H1 (cell line): ENCODE measurements around the gene BRIP1. TPM values are rescaled to one million over a fixed set of nuclear protein-coding genes. Genes with fewer than 3 reads are reported as not detected.

ENCODE experiments used
- CTCF ChIA-PET: fragments of 300-600 bp; sonication (Branson Sonifier 250); formaldehyde crosslinking; loops from one replicate; lab custom pipeline; 2021; ENCODE audit not compliant: partially characterized antibody; lab: Charles Lee
- POLR2A ChIA-PET: fragments of 300-600 bp; sonication (Branson Sonifier 250); formaldehyde crosslinking; loops from one replicate; lab custom pipeline; 2021; ENCODE audit warnings: inconsistent platforms; ENCODE audit not compliant: partially characterized antibody; lab: Charles Lee
- DNase-seq, 2 experiments: peaks; one replicate each; pipeline versions ENCODE4 v3.0.0 to v3.0.0-alpha.2; 2010 to 2022; ENCODE audit warnings: low spot score in 2 of 2, low read depth in 1 of 2, mixed read lengths in 1 of 2
- FAIRE-seq: peaks from 2 replicates; lab custom pipeline; 2011; peaks lifted over from hg19 to GRCh38; lab: Jason Lieb, UNC
- H2AFZ ChIP-seq: 2 replicates; pipeline ENCODE4 v1.8.1; 2012; ENCODE audit warnings: low read length, inconsistent platforms
- H2AK5ac ChIP-seq: 2 replicates; pipeline ENCODE4 v1.6.1; 2013; ENCODE audit warnings: low read depth, low read length
- H2BK120ac ChIP-seq: replicated peaks from 2 replicates; pipeline ENCODE3; 2013; ENCODE audit warnings: low read depth, low read length, inconsistent platforms
- H2BK12ac ChIP-seq: 2 replicates; pipeline ENCODE4 v1.6.1; 2013; ENCODE audit warnings: low read depth, low read length
- H2BK15ac ChIP-seq: 2 replicates; pipeline ENCODE4 v1.6.1; 2013; ENCODE audit warnings: low read length
- H2BK20ac ChIP-seq: 2 replicates; pipeline ENCODE4 v1.6.1; 2013; ENCODE audit warnings: low read length
- H2BK5ac ChIP-seq: 2 replicates; pipeline ENCODE4 v1.6.1; 2013; ENCODE audit warnings: low read depth, low read length
- H3K14ac ChIP-seq: 2 replicates; pipeline ENCODE4 v1.6.1; 2013; ENCODE audit warnings: inconsistent platforms; ENCODE audit not compliant: insufficient read length
- H3K18ac ChIP-seq: 2 replicates; pipeline ENCODE4 v1.6.1; 2013; ENCODE audit warnings: low read length; ENCODE audit errors: extremely low read depth
- H3K23ac ChIP-seq: 2 replicates; pipeline ENCODE4 v1.6.1; 2013; ENCODE audit warnings: inconsistent platforms; ENCODE audit not compliant: insufficient read length
- H3K23me2 ChIP-seq: 2 replicates; pipeline ENCODE4 v1.6.1; 2013; ENCODE audit warnings: low read depth, low read length
- H3K27ac ChIP-seq: 2 replicates; pipeline ENCODE4 v1.6.1; 2011; ENCODE audit warnings: low read depth, low read length, inconsistent platforms
- H3K27me3 ChIP-seq, 4 experiments: replicated peaks in 1 of 4; 1 replicate in 1 of 4; 2 replicates in 3 of 4; pipeline versions ENCODE4 v1.6.1 to v1.8.1; 2011 to 2013; ENCODE audit warnings: low read length in 3 of 4, mild to moderate bottlenecking in 3 of 4, inconsistent platforms in 2 of 4, mixed read lengths in 2 of 4, moderate library complexity in 1 of 4; ENCODE audit not compliant: control insufficient read depth in 3 of 4, insufficient read depth in 3 of 4; ENCODE audit errors: extremely low read depth in 1 of 4
- H3K36me3 ChIP-seq, 4 experiments: 2 replicates each; pipeline versions ENCODE4 v1.6.1 to v1.8.1; 2011 to 2013; ENCODE audit warnings: mild to moderate bottlenecking in 4 of 4, low read length in 3 of 4, moderate library complexity in 2 of 4, control low read depth in 1 of 4, inconsistent platforms in 1 of 4; ENCODE audit not compliant: insufficient read depth in 4 of 4, control insufficient read depth in 2 of 4
- H3K4ac ChIP-seq: replicated peaks from 2 replicates; pipeline ENCODE3; 2013; ENCODE audit warnings: low read length, low read depth, mixed read lengths, inconsistent platforms; ENCODE audit not compliant: insufficient read length
- H3K4me1 ChIP-seq, 4 experiments: replicated peaks in 1 of 4; 1 replicate in 1 of 4; 2 replicates in 3 of 4; pipeline versions ENCODE4 v1.6.1 to v1.8.1; 2011 to 2013; ENCODE audit warnings: low read length in 3 of 4, inconsistent platforms in 2 of 4, mixed read lengths in 1 of 4; ENCODE audit not compliant: insufficient read depth in 4 of 4, control insufficient read depth in 3 of 4
- H3K4me2 ChIP-seq, 2 experiments: 2 replicates each; pipeline versions ENCODE4 v1.6.1 to v1.8.1; 2011 to 2013; ENCODE audit warnings: low read depth in 2 of 2, low read length in 2 of 2, control low read depth in 1 of 2, inconsistent platforms in 1 of 2, mild to moderate bottlenecking in 1 of 2; ENCODE audit not compliant: insufficient read depth in 1 of 2
- H3K4me3 ChIP-seq, 4 experiments: fragments of 200-600, 300-600 bp in 1 of 4; sonication (generic), shearing (Covaris generic), sonication (Bioruptor Twin) in 1 of 4; 2 replicates each; pipeline versions ENCODE4 v1.5.1 to v1.8.1; 2011 to 2016; ENCODE audit warnings: low read length in 4 of 4, low read depth in 3 of 4, control low read depth in 2 of 4, inconsistent platforms in 2 of 4, mild to moderate bottlenecking in 2 of 4, mixed read lengths in 1 of 4, moderate library complexity in 1 of 4; ENCODE audit not compliant: insufficient read depth in 2 of 4; ENCODE audit errors: extremely low read depth in 1 of 4
- H3K56ac ChIP-seq: replicated peaks from 2 replicates; pipeline ENCODE3; 2013; ENCODE audit warnings: low read depth, mild to moderate bottlenecking, mixed read lengths, low read length, inconsistent platforms; ENCODE audit not compliant: insufficient read length
- H3K79me1 ChIP-seq: 2 replicates; pipeline ENCODE4 v1.6.1; 2013; ENCODE audit warnings: low read depth, low read length, control low read depth
- H3K79me2 ChIP-seq, 2 experiments: 2 replicates each; pipeline versions ENCODE4 v1.6.1 to v1.8.1; 2012 to 2013; ENCODE audit warnings: low read length in 2 of 2, mild to moderate bottlenecking in 2 of 2, inconsistent platforms in 1 of 2; ENCODE audit not compliant: insufficient read depth in 2 of 2, control insufficient read depth in 1 of 2
- H3K9ac ChIP-seq, 4 experiments: replicated peaks in 1 of 4; 1 replicate in 1 of 4; 2 replicates in 3 of 4; pipeline versions ENCODE4 v1.6.1 to v1.8.1; 2011 to 2013; ENCODE audit warnings: low read depth in 3 of 4, low read length in 3 of 4, control low read depth in 2 of 4, mild to moderate bottlenecking in 2 of 4, moderate library complexity in 2 of 4, inconsistent platforms in 1 of 4; ENCODE audit errors: extremely low read depth in 1 of 4
- H3K9me3 ChIP-seq, 2 experiments: 2 replicates each; pipeline versions ENCODE4 v1.6.1 to v1.8.1; 2012 to 2013; ENCODE audit warnings: mild to moderate bottlenecking in 2 of 2, moderate library complexity in 2 of 2, control low read depth in 1 of 2, inconsistent platforms in 1 of 2, low read depth in 1 of 2, low read length in 1 of 2, mixed read lengths in 1 of 2; ENCODE audit not compliant: insufficient read depth in 2 of 2
- H4K20me1 ChIP-seq, 2 experiments: replicated peaks in 1 of 2; 2 replicates each; pipeline versions ENCODE3 to v1.8.1; 2011 to 2013; ENCODE audit warnings: inconsistent platforms in 2 of 2, low read length in 2 of 2, mild to moderate bottlenecking in 1 of 2; ENCODE audit not compliant: insufficient read depth in 2 of 2, control insufficient read depth in 1 of 2
- H4K5ac ChIP-seq: 2 replicates; pipeline ENCODE4 v1.6.1; 2013; ENCODE audit warnings: low read length, low read depth, mixed read lengths, inconsistent platforms; ENCODE audit not compliant: insufficient read length
- H4K8ac ChIP-seq: 2 replicates; pipeline ENCODE4 v1.8.0; 2013; ENCODE audit warnings: mild to moderate bottlenecking, moderate library complexity, low read length, inconsistent platforms; ENCODE audit not compliant: insufficient read depth; ENCODE audit errors: extremely low read depth
- H4K91ac ChIP-seq: replicated peaks from 2 replicates; pipeline ENCODE3; 2013; ENCODE audit warnings: low read length, mixed read lengths, inconsistent platforms; ENCODE audit not compliant: insufficient read length
- POLR2AphosphoS5 ChIP-seq: IDR thresholded peaks from 2 replicates; pipeline ENCODE4 v1.6.1; 2011; ENCODE audit warnings: low read depth, low read length
- SIX5 ChIP-seq: IDR thresholded peaks from 2 replicates; pipeline ENCODE4 v1.6.1; 2011; ENCODE audit warnings: mild to moderate bottlenecking, low read depth, low read length
- SRF ChIP-seq: IDR thresholded peaks from 2 replicates; pipeline ENCODE4 v1.6.1; 2011; ENCODE audit warnings: mild to moderate bottlenecking, low read depth, low read length, moderate library complexity
- SUZ12 ChIP-seq: fragments of 200-600 bp; sonication (generic); IDR thresholded peaks from 2 replicates; pipeline ENCODE4 v1.6.1; 2012; ENCODE audit warnings: mild to moderate bottlenecking, inconsistent platforms, low read length, moderate library complexity, mixed read lengths
- TEAD4 ChIP-seq: IDR thresholded peaks from 2 replicates; pipeline ENCODE4 v1.6.1; 2012; ENCODE audit warnings: low read depth, low read length, inconsistent platforms, mixed read lengths
- WGBS, 2 experiments: shearing (Covaris generic) in 1 of 2; methylation state at CpG; one replicate each; pipeline versions ENCODE4 v1.1.6 to v1.1.7; 2013 to 2015; ENCODE audit warnings: low lambda C conversion rate in 2 of 2, mixed read lengths in 2 of 2, inconsistent platforms in 1 of 2, low coverage in 1 of 2, missing lambda C conversion rate in 1 of 2; ENCODE audit not compliant: insufficient replicate concordance in 2 of 2, insufficient coverage in 1 of 2, insufficient read length in 1 of 2; ENCODE audit errors: extremely low coverage in 1 of 2, missing lambda C conversion rate in 1 of 2; 5-methylcytosine and 5-hydroxymethylcytosine counted together
- polyA plus RNA-seq, 7 experiments: library from polyadenylated mRNA; depleted of rRNA in 3 of 7; stranded (reverse) in 5 of 7; unstranded in 2 of 7; fragments of >200 nt in 5 of 7; fragments of 200-250 nt in 2 of 7; gene quantifications; 1 replicate in 5 of 7; 2 replicates in 1 of 7; 4 replicates in 1 of 7; pipeline versions ENCODE4 v1.2.1 to v1.2.3, GENCODE V29; 2011 to 2013; ENCODE audit warnings: missing spikeins in 2 of 7, mixed read lengths in 2 of 7
- total RNA-seq: library from RNA; stranded (reverse); fragmentation: NEBNext Ultra II Directional; extraction: Animal tissue kit (Norgen Biotek cat#: 25700); gene quantifications from 2 replicates; pipeline ENCODE4 v1.2.1, GENCODE V29; 2021
- TF ChIP-seq, protein P1 (sequence below): IDR thresholded peaks from 2 replicates; pipeline ENCODE4 v1.6.1; 2011; ENCODE audit warnings: low read length, improper control_type of control experiment

Gene BRIP1
- total and polyA plus RNA-seq, 2 of the 8 experiments (the other 6 are each of a cell fraction or from before 2014, with no cell fraction given) = 5.8 to 19.2 TPM

DNA sequence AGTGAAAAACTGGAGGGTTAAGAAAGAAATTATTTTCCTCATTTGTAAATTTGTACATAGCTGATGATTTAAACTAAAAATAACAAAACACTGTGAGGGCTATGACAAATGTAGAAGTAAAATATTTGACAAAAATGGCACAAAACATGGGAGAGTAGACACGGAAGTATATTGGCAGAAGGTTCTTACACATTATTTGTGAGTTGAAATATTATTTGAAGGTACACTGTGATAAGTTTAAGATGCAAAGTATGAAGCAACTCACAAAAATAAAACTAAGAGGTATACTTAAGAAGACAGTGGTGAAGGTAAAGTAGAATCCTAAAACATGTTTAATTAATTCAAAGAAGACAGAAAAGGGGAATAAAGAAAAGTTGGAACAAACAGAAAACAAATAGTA is 34.6 kb downstream of the BRIP1 start:
- Histone ChIP-seq H3K14ac (no peak overlapping the region), H3K79me2 (0 out of 4 replicates have a peak, but pooled peaks cover 0 to 3% of the 10 kb centered on the region in 2 experiments), H3K23me2 (no peaks in the 10 kb centered on the region), H3K27ac (no peak overlapping the region), H2BK15ac (no peak overlapping the region), H3K4me2 (no peak overlapping the region), H2AK5ac (no peak overlapping the region), H4K91ac (no peak overlapping the region), H2BK20ac (no peak overlapping the region), H3K23ac (no peak overlapping the region), H3K9me3 (peaks cover 0 to 7% of the 10 kb centered on the region in 2 experiments; a peak in 1 of 4 replicates), H2BK12ac (no peak overlapping the region), H3K27me3 (no peaks in the 10 kb centered on the region), H4K20me1 (no peaks in the 10 kb centered on the region), H3K4me3 (no peak overlapping the region), H3K4ac (no peak overlapping the region), H3K36me3 (peaks cover 0 to 6% (median 3%) of the 10 kb centered on the region in 4 experiments; a peak in 3 of 8 replicates), H3K18ac (no peak overlapping the region), H3K79me1 (no peaks in the 10 kb centered on the region), H2BK120ac (no peak overlapping the region), H3K9ac (no peak overlapping the region), H4K8ac (no peak overlapping the region), H2AFZ (no peak overlapping the region), H2BK5ac (no peak overlapping the region), H3K56ac (no peak overlapping the region), H4K5ac (no peak overlapping the region), H3K4me1 (no peaks in the 10 kb centered on the region)
- 81% methylated on average over 1 of the region's 1 CpG; no CpG with 5 or more reads in 1 of the 2 experiments for WGBS, 2 experiments
- no peak for DNase-seq
- POLR2A ChIA-PET = no interaction called here
- TF ChIP-seq SIX5 = no peak
- no peak for TF ChIP-seq TEAD4
- TF ChIP-seq SUZ12 = no peak
- TF ChIP-seq SRF = no peak
- no peak for TF ChIP-seq POLR2AphosphoS5
- TF ChIP-seq, protein P1, sequence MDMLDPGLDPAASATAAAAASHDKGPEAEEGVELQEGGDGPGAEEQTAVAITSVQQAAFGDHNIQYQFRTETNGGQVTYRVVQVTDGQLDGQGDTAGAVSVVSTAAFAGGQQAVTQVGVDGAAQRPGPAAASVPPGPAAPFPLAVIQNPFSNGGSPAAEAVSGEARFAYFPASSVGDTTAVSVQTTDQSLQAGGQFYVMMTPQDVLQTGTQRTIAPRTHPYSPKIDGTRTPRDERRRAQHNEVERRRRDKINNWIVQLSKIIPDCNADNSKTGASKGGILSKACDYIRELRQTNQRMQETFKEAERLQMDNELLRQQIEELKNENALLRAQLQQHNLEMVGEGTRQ = no peak
- no peak for FAIRE-seq
- CTCF ChIA-PET = interaction anchor here (1.6 kb wide), 1 partner anchor 8 kb away, joined by 6 read pairs; no protein-coding TSS in a partner anchor
